Stimulated activated CD8-positive, alpha-beta memory T cell treated with anti-CD3 and anti-CD28 coated beads, Interleukin-12 subunit alpha, Interleukin-12 subunit beta, amount 100 ng/mL, for 4 hours (primary cell): Measurements from ENCODE around the gene IFNK.

Source experiments
- DNase-seq: peaks from one replicate; pipeline ENCODE4 v3.0.0-alpha.2; 2020; ENCODE audit warnings: low read depth

Gene IFNK

DNA sequence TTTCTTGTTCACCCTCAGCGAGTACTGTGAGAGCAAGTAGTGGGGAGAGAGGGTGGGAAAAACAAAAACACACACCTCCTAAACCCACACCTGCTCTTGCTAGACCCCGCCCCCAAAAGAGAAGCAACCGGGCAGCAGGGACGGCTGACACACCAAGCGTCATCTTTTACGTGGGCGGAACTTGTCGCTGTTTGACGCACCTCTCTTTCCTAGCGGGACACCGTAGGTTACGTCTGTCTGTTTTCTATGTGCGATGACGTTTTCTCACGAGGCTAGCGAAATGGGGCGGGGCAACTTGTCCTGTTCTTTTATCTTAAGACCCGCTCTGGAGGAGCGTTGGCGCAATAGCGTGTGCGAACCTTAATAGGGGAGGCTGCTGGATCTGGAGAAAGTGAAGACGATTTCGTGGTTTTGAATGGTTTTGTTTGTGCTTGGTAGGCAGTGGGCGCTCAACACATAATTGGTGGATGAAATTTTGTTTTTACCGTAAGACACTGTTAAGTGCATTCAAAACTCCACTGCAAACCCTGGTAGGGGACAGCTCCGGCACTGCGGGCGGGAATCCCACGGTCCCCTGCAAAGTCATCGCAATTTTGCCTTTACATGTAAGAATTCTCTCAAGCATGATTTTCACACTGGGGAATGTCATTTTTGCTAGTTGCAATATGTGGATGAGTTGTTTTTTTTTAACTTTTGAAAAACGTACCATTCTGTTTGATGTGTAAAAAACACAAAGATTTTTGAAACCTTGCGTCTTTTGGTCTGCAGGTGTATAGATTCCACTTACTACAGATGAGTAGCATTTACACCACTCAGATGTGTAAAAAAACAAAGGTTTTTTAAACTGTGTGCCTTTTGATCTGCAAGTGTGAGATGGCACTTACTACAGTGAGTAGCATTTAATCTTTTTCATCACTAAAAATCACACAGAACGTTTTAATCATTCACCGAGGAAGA lies 49.8 kb downstream of the IFNK start:
- peak; percentile 87 for DNase-seq
